Measurements from ENCODE around the gene ADAT1.

The ADAT1 gene

GRCh38 chr16:75550211-75550662 lies 72.8 kb downstream of the ADAT1 start (continued):
- TF ChIP-seq TCF7L2 (IDR thresholded peaks at IDR 0.05; ENCODE audit: borderline replicate concordance, low read depth, low read length) (no peak), TRIM28 (IDR thresholded peaks at IDR 0.05; ENCODE audit: borderline replicate concordance, low read length) (no peak), ZNF513 (tag by site-specific recombination; IDR thresholded peaks at IDR 0.05) (no peak), MYNN (tag by site-specific recombination; IDR thresholded peaks at IDR 0.05; ENCODE audit: borderline replicate concordance) (no peak), ZNF423 (tag by site-specific recombination; IDR thresholded peaks at IDR 0.05) (no peak), ZFHX2 (tag by site-specific recombination; conservative IDR thresholded peaks at IDR 0.05) (peak; percentile 41; the same call in 1 of the 2 replicates), ZNF341 (tag by site-specific recombination; IDR thresholded peaks at IDR 0.05; ENCODE audit: low read depth) (no peak), ZFP69B (tag by site-specific recombination; IDR thresholded peaks at IDR 0.05) (no peak), ZNF621 (tag by site-specific recombination; IDR thresholded peaks at IDR 0.05) (no peak), GLI4 (tag by site-specific recombination; IDR thresholded peaks at IDR 0.05) (no peak), ZNF654 (tag by site-specific recombination; IDR thresholded peaks at IDR 0.05; ENCODE audit: low read depth) (peak; percentile 56), OSR2 (tag by site-specific recombination; IDR thresholded peaks at IDR 0.05) (0 out of 2 replicates have a peak, but pooled peaks have one; percentile 11), ZBTB10 (tag by site-specific recombination; IDR thresholded peaks at IDR 0.05) (no peak), ZNF202 (tag by site-specific recombination; IDR thresholded peaks at IDR 0.05; ENCODE audit: borderline replicate concordance) (no peak), ZNF624 (tag by site-specific recombination; IDR thresholded peaks at IDR 0.05) (no peak), ZNF791 (tag by site-specific recombination; IDR thresholded peaks at IDR 0.05) (no peak), GLI2 (tag by site-specific recombination; IDR thresholded peaks at IDR 0.05; ENCODE audit: borderline replicate concordance, low read depth) (no peak), ZBTB21 (tag by site-specific recombination; IDR thresholded peaks at IDR 0.05) (no peak), ZNF473 (tag by site-specific recombination; IDR thresholded peaks at IDR 0.05) (no peak), GLIS2 (tag by site-specific recombination; IDR thresholded peaks at IDR 0.05) (no peak), ZBTB44 (tag by site-specific recombination; IDR thresholded peaks at IDR 0.05) (no peak), ZNF404 (tag by site-specific recombination; IDR thresholded peaks at IDR 0.05) (no peak), ZNF302 (tag by site-specific recombination; IDR thresholded peaks at IDR 0.05; ENCODE audit: low read depth) (no peak)
- TF ChIP-seq, protein P1, sequence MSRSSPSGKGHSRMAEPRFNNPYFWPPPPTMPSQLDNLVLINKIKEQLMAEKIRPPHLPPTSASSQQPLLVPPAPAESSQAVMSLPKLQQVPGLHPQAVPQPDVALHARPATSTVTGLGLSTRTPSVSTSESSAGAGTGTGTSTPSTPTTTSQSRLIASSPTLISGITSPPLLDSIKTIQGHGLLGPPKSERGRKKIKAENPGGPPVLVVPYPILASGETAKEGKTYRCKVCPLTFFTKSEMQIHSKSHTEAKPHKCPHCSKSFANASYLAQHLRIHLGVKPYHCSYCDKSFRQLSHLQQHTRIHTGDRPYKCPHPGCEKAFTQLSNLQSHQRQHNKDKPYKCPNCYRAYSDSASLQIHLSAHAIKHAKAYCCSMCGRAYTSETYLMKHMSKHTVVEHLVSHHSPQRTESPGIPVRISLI (tag by site-specific recombination; IDR thresholded peaks at IDR 0.05), result no peak
- TF ChIP-seq, protein P2, sequence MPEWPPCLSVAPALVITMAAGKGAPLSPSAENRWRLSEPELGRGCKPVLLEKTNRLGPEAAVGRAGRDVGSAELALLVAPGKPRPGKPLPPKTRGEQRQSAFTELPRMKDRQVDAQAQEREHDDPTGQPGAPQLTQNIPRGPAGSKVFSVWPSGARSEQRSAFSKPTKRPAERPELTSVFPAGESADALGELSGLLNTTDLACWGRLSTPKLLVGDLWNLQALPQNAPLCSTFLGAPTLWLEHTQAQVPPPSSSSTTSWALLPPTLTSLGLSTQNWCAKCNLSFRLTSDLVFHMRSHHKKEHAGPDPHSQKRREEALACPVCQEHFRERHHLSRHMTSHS (tag by site-specific recombination; IDR thresholded peaks at IDR 0.05), result no peak
- TF ChIP-seq, protein P3, sequence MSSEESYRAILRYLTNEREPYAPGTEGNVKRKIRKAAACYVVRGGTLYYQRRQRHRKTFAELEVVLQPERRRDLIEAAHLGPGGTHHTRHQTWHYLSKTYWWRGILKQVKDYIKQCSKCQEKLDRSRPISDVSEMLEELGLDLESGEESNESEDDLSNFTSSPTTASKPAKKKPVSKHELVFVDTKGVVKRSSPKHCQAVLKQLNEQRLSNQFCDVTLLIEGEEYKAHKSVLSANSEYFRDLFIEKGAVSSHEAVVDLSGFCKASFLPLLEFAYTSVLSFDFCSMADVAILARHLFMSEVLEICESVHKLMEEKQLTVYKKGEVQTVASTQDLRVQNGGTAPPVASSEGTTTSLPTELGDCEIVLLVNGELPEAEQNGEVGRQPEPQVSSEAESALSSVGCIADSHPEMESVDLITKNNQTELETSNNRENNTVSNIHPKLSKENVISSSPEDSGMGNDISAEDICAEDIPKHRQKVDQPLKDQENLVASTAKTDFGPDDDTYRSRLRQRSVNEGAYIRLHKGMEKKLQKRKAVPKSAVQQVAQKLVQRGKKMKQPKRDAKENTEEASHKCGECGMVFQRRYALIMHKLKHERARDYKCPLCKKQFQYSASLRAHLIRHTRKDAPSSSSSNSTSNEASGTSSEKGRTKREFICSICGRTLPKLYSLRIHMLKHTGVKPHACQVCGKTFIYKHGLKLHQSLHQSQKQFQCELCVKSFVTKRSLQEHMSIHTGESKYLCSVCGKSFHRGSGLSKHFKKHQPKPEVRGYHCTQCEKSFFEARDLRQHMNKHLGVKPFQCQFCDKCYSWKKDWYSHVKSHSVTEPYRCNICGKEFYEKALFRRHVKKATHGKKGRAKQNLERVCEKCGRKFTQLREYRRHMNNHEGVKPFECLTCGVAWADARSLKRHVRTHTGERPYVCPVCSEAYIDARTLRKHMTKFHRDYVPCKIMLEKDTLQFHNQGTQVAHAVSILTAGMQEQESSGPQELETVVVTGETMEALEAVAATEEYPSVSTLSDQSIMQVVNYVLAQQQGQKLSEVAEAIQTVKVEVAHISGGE (tag by site-specific recombination; conservative IDR thresholded peaks at IDR 0.05; ENCODE audit: low read depth), result no peak
- TF ChIP-seq, protein P4, sequence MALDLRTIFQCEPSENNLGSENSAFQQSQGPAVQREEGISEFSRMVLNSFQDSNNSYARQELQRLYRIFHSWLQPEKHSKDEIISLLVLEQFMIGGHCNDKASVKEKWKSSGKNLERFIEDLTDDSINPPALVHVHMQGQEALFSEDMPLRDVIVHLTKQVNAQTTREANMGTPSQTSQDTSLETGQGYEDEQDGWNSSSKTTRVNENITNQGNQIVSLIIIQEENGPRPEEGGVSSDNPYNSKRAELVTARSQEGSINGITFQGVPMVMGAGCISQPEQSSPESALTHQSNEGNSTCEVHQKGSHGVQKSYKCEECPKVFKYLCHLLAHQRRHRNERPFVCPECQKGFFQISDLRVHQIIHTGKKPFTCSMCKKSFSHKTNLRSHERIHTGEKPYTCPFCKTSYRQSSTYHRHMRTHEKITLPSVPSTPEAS (tag by site-specific recombination; IDR thresholded peaks at IDR 0.05), result no peak
